Mucosa of descending colon (tissue), 3 donors: ENCODE measurements around the gene ZNF302. TPM values are rescaled to one million over a fixed set of nuclear protein-coding genes. Genes with fewer than 3 reads are reported as not detected.
"Not testable (repeated sequence)": the region's sequence is repeated elsewhere in the genome, so short reads cannot be mapped to it uniquely, and the experiment has no call there.

Experiments used
- ATAC-seq: fragments of 200-7000 bp; cut with Tn5 transposase; one replicate; pipeline ENCODE4 v1.9.1; 2020; ENCODE audit warnings: mild to moderate bottlenecking, moderate library complexity
- DNase-seq, 3 donors: peaks; one replicate each; pipeline ENCODE4 v3.0.0-alpha.2; 2020
- H3K36me3 ChIP-seq: fragments of 200-600 bp; one replicate; pipeline ENCODE4 v1.8.0; 2021; ENCODE audit warnings: low read depth, mild to moderate bottlenecking
- H3K4me1 ChIP-seq: fragments of 200-600 bp; one replicate; pipeline ENCODE4 v1.8.0; 2021; ENCODE audit warnings: low read depth, mild to moderate bottlenecking
- H3K4me3 ChIP-seq: fragments of 200-600 bp; one replicate; pipeline ENCODE4 v1.8.0; 2021; ENCODE audit warnings: mild to moderate bottlenecking
- H3K9me3 ChIP-seq: fragments of 200-600 bp; one replicate; pipeline ENCODE4 v1.8.0; 2021; ENCODE audit warnings: mild to moderate bottlenecking
- CTCF ChIP-seq: fragments of 200-600 bp; IDR thresholded peaks from one replicate; pipeline ENCODE4 v1.8.0; 2022; ENCODE audit warnings: antibody characterized with exemption, mild to moderate bottlenecking
- intact Hi-C, 2 donors: fragments of 100-400 bp; cut with DNase I in 1 of 2; cut with micrococcal nuclease in 1 of 2; formaldehyde crosslinking; loops; one replicate each; pipeline versions ENCODE4 v1.11.0 to v1.11.1; 2022; cut with DNase I, micrococcal nuclease
- total RNA-seq, 3 donors: library from RNA; stranded (reverse); fragmentation: NEBNext Ultra II Directional in 2 of 3; extraction: Animal tissue kit (Norgen Biotek cat#: 25700) in 2 of 3; gene quantifications; one replicate each; pipeline versions ENCODE4 v1.2.1 to v1.2.4, GENCODE V29; 2021 to 2023
- donor health status: DM: no; HTN: no; CAD: no; lungs with moderate emphysema.
- donor health status: DM: no; HTN: no; CAD: no.
- donor health status: DM: no; HTN: yes; CAD: no.

ZNF302 gene
- total RNA-seq, 3 donors from 2014 or later: 16.5 to 33.8 (median 20.0) TPM

- ATAC-seq (peak; percentile 32), DNase-seq (peak in 1 of 3 donors; percentile 7)
- Histone ChIP-seq H3K9me3 (no peaks in the 10 kb centered on the region), H3K4me1 (peaks cover 3% of the 10 kb centered on the region), H3K4me3 (no peak overlapping the region), H3K36me3 (no peaks in the 10 kb centered on the region)
- intact Hi-C loops: no loop called here
- no peak for TF ChIP-seq CTCF
These were observed 10.0 kb upstream of the ZNF302 start for GRCh38 chr19:34667349-34668076.

GRCh38 chr19:34668077-34668689, 9.3 kb upstream of the ZNF302 start:
- H3K36me3 ChIP-seq, H3K4me3 ChIP-seq, H3K4me1 ChIP-seq, DNase-seq, ATAC-seq, intact Hi-C loops, H3K9me3 ChIP-seq: not testable (repeated sequence)

GRCh38 chr19:34668690-34669089, 8.8 kb upstream of the ZNF302 start:
- H3K9me3 ChIP-seq, H3K4me3 ChIP-seq, ATAC-seq, H3K4me1 ChIP-seq, DNase-seq, intact Hi-C loops, H3K36me3 ChIP-seq: not testable (repeated sequence)

GRCh38 chr19:34669305-34669704, 8.2 kb upstream of the ZNF302 start:
- DNase-seq: no peak
- H3K36me3 ChIP-seq: no peaks in the 10 kb centered on the region
- no peak overlapping the region for H3K4me3 ChIP-seq
- peak; percentile 28 for ATAC-seq
- TF ChIP-seq CTCF: no peak
- H3K9me3 ChIP-seq: no peaks in the 10 kb centered on the region
- intact Hi-C loops: no loop called here
- peaks cover 3% of the 10 kb centered on the region for H3K4me1 ChIP-seq

GRCh38 chr19:34671972-34672371, 5.5 kb upstream of the ZNF302 start:
- DNase-seq: no peak
- Histone ChIP-seq H3K36me3 (no peaks in the 10 kb centered on the region), H3K4me1 (peaks cover 3% of the 10 kb centered on the region), H3K4me3 (no peak overlapping the region), H3K9me3 (no peaks in the 10 kb centered on the region)
- intact Hi-C loops: no loop called here
- ATAC-seq: no peak
- TF ChIP-seq CTCF: no peak

- TF ChIP-seq CTCF: no peak
- no peak for ATAC-seq
- H3K9me3 ChIP-seq: no peaks in the 10 kb centered on the region
- DNase-seq: no peak
- no peaks in the 10 kb centered on the region for H3K36me3 ChIP-seq
- intact Hi-C loops: no loop called here
- H3K4me1 ChIP-seq: peaks cover 2% of the 10 kb centered on the region
- no peak overlapping the region for H3K4me3 ChIP-seq
These were observed 3.9 kb upstream of the ZNF302 start for GRCh38 chr19:34673590-34673989.
